ENCODE results near the gene ACOX1. TPM values are rescaled to one million over a fixed set of nuclear protein-coding genes. Genes with fewer than 3 reads are reported as not detected.

The ACOX1 gene
- total RNA-seq, 1 donor from 2014 or later, result 41.5 TPM

GRCh38 chr17:76008630-76009425 is 29.9 kb upstream of the ACOX1 start:
- no peak for DNase-seq (ENCODE audit: low read depth)

- no peak for DNase-seq (ENCODE audit: low read depth)
These were observed 29.2 kb upstream of the ACOX1 start for GRCh38 chr17:76008208-76008607.

- no peak for DNase-seq (ENCODE audit: low read depth)
These were observed 28.8 kb upstream of the ACOX1 start for GRCh38 chr17:76007850-76008165.

GRCh38 chr17:76007131-76007849 is 28.3 kb upstream of the ACOX1 start:
- no peak for DNase-seq (ENCODE audit: low read depth)

- DNase-seq (ENCODE audit: low read depth), result peak; percentile 68
These were observed 26.5 kb upstream of the ACOX1 start for GRCh38 chr17:76005263-76006149.

GRCh38 chr17:76004750-76005262 is 25.8 kb upstream of the ACOX1 start:
- DNase-seq (ENCODE audit: low read depth), result no peak

- no peak for DNase-seq (ENCODE audit: low read depth)
These were observed 24.9 kb upstream of the ACOX1 start for GRCh38 chr17:76003915-76004314.

GRCh38 chr17:76002100-76002499 is 23.1 kb upstream of the ACOX1 start:
- DNase-seq (ENCODE audit: low read depth), result no peak

- DNase-seq (ENCODE audit: low read depth), result no peak
These were observed 22.0 kb upstream of the ACOX1 start, which contains the start of gene CDK3 for GRCh38 chr17:76000755-76001521. TSS of gene CDK3 (plus strand) at chr17:76000855. CDS start at chr17:76001426, 571 bp downstream.

- peak; percentile 18 for DNase-seq (ENCODE audit: low read depth)
These were observed 21.2 kb upstream of the ACOX1 start for GRCh38 chr17:76000016-76000754.

- no peak for DNase-seq (ENCODE audit: low read depth)
These were observed 19.4 kb upstream of the ACOX1 start for GRCh38 chr17:75998327-75998795.

GRCh38 chr17:75996665-75997590 is 18.0 kb upstream of the ACOX1 start:
- peak; percentile 16 for DNase-seq (ENCODE audit: low read depth)

- no peak for DNase-seq (ENCODE audit: low read depth)
These were observed 16.5 kb upstream of the ACOX1 start for GRCh38 chr17:75995385-75995925.

- DNase-seq (ENCODE audit: low read depth), result no peak
These were observed 15.9 kb upstream of the ACOX1 start for GRCh38 chr17:75994802-75995370.

GRCh38 chr17:75991396-75991795 is 12.4 kb upstream of the ACOX1 start:
- DNase-seq (ENCODE audit: low read depth), result no peak

- no peak for DNase-seq (ENCODE audit: low read depth)
These were observed 8.1 kb upstream of the ACOX1 start for GRCh38 chr17:75987041-75987440.

- no peak for DNase-seq (ENCODE audit: low read depth)
These were observed 7.0 kb upstream of the ACOX1 start for GRCh38 chr17:75985986-75986385.

All from myocyte (in vitro differentiated cells).